MM.1S (cell line): Measurements from ENCODE around the gene PNLIPRP1.

ENCODE experiments used
- EZH2 ChIP-seq: fragments of 300-600 bp; sonication (generic); optimal IDR thresholded peaks from 2 replicates; pipeline ENCODE3; 2017; ENCODE audit warnings: low read depth, mild to moderate bottlenecking, antibody characterized with exemption, low read length, mixed read lengths
- EZH2phosphoT487 ChIP-seq: fragments of 300-600 bp; sonication (generic); IDR thresholded peaks from 2 replicates; pipeline ENCODE4 v1.6.1; 2018; ENCODE audit warnings: antibody characterized with exemption, low read length
- TF ChIP-seq, protein P1 (sequence below): fragments of 300-600 bp; sonication (generic); IDR thresholded peaks from 2 replicates; pipeline ENCODE4 v1.5.1; 2016; ENCODE audit warnings: antibody characterized with exemption, low read length, mixed read lengths

DNA sequence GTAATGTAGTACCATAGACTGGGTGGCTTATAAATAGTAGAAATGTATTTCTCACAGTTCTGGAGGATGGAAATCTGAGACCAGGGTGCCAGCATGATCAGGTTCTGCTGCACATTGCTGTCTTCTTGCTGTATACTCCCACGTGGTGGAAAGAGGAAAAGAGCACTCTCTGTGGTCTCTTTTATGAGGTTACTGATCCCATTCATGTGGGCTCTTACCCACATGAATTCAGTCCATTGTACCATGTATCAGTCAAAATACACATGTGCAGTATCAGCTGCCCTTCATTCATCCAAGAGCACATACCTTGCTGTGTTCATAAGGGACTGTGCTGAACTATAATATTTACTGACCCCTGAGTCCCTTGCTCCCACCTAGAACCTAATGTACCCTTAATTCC is 47.1 kb downstream of the PNLIPRP1 start:
- TF ChIP-seq EZH2phosphoT487 (no peak), EZH2 (no peak)
- TF ChIP-seq, protein P1, sequence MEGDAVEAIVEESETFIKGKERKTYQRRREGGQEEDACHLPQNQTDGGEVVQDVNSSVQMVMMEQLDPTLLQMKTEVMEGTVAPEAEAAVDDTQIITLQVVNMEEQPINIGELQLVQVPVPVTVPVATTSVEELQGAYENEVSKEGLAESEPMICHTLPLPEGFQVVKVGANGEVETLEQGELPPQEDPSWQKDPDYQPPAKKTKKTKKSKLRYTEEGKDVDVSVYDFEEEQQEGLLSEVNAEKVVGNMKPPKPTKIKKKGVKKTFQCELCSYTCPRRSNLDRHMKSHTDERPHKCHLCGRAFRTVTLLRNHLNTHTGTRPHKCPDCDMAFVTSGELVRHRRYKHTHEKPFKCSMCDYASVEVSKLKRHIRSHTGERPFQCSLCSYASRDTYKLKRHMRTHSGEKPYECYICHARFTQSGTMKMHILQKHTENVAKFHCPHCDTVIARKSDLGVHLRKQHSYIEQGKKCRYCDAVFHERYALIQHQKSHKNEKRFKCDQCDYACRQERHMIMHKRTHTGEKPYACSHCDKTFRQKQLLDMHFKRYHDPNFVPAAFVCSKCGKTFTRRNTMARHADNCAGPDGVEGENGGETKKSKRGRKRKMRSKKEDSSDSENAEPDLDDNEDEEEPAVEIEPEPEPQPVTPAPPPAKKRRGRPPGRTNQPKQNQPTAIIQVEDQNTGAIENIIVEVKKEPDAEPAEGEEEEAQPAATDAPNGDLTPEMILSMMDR = no peak
